ENCODE data around the gene NECTIN1. TPM values are rescaled to one million over a fixed set of nuclear protein-coding genes. Genes with fewer than 3 reads are reported as not detected.
A peak's percentile ranks its signal among the peaks of the same experiment; 100 is the strongest.

The NECTIN1 gene
- total RNA-seq, 1 donor from 2014 or later, result 19.5 TPM

DNA sequence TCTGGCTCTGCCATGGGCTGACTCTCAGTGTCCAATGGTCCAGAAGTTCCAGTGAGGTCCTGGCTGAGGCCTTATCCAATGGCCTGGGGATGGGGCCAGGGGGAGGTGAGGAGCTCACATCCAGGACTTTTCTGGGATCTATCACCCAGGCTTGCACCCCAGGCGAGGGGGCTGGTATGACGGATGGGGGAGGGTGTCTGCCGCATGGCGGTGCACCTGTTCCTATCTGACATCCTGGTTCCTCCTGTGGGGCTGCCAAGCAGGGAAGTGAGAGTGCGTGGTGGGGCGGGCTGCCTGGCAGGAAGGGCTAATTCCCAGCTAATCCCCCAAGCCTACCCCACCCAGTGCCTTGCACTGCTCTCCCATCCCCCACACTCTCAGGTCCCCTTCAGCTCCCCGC, 102.1 kb downstream of the NECTIN1 start:
- Histone ChIP-seq H4K20me1 (ENCODE audit: low read depth) (no peaks in the 10 kb centered on the region), H3K36me3 (no peaks in the 10 kb centered on the region), H3K27ac (no peak overlapping the region), H3K79me2 (ENCODE audit: low read depth) (no peaks in the 10 kb centered on the region), H3K4me3 (no peak overlapping the region), H2AFZ (replicated peaks) (no peak overlapping the region), H3K9me3 (ENCODE audit: low read depth) (no peaks in the 10 kb centered on the region), H3K4me1 (peaks cover 40% of the 10 kb centered on the region), H3F3A (ENCODE audit: low read depth) (peaks cover 8% of the 10 kb centered on the region), H3K27me3 (no peaks in the 10 kb centered on the region), H3K9ac (no peak overlapping the region), H3K4me2 (peak overlapping the region; percentile 44)
- H3K4me1 Mint-ChIP-seq, result peaks cover 68% of the 10 kb centered on the region
- peak; percentile 60 for DNase-seq (ENCODE audit: low spot score)
- no peaks in the 10 kb centered on the region for H3K36me3 Mint-ChIP-seq
- H3K27ac Mint-ChIP-seq, result no peak overlapping the region
- H3K27me3 Mint-ChIP-seq (ENCODE audit: insufficient read depth, low read depth), result peaks cover 13% of the 10 kb centered on the region
- H3K4me3 Mint-ChIP-seq, result no peak overlapping the region
- TF ChIP-seq EZH2phosphoT487 (IDR thresholded peaks at IDR 0.05), result no peak
- TF ChIP-seq, protein P1, sequence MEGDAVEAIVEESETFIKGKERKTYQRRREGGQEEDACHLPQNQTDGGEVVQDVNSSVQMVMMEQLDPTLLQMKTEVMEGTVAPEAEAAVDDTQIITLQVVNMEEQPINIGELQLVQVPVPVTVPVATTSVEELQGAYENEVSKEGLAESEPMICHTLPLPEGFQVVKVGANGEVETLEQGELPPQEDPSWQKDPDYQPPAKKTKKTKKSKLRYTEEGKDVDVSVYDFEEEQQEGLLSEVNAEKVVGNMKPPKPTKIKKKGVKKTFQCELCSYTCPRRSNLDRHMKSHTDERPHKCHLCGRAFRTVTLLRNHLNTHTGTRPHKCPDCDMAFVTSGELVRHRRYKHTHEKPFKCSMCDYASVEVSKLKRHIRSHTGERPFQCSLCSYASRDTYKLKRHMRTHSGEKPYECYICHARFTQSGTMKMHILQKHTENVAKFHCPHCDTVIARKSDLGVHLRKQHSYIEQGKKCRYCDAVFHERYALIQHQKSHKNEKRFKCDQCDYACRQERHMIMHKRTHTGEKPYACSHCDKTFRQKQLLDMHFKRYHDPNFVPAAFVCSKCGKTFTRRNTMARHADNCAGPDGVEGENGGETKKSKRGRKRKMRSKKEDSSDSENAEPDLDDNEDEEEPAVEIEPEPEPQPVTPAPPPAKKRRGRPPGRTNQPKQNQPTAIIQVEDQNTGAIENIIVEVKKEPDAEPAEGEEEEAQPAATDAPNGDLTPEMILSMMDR (IDR thresholded peaks at IDR 0.05), result no peak
- TF ChIP-seq EZH2 (IDR thresholded peaks at IDR 0.05), result no peak
- H3K9me3 Mint-ChIP-seq, result peaks cover 3% of the 10 kb centered on the region

DNA sequence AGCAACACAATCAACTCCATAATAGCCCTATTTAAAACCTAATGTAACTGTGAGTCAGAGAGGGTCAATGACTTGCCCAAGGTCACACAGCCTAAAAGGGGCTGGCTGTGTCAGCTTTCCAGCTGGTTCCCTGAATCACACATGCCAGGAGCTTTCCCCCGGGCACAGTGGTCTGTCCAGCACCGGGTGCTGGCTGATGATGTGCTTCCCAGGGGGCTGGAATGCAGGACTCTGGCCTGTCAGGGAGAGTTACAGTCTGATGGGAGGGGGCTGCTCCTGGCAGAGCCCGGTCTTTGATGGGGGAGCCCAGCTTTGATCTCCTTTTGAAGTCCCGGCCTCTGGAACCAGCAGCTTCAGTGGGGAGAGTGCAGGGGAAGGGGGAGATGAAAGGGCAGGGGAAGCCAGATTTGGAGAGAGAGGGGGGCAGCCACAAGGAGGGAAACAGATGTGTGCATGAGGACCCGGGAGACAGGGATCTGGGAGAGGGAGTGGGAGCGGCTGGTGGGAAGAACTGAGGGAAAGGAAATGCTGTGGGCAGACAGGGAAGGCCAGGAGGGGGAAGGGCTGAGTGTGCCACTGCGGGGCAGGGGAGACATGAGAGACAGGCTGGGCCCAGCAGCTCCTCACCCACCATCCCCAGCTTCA, 102.7 kb downstream of the NECTIN1 start:
- peaks cover 8% of the 10 kb centered on the region for H3F3A ChIP-seq (ENCODE audit: low read depth)
- H3K36me3 ChIP-seq, result no peaks in the 10 kb centered on the region
- H2AFZ ChIP-seq (replicated peaks), result no peak overlapping the region
- Mint-ChIP-seq H3K36me3 (no peaks in the 10 kb centered on the region), H3K4me3 (no peak overlapping the region), H3K9me3 (no peaks in the 10 kb centered on the region), H3K27ac (peak overlapping the region; percentile 88), H3K4me1 (peaks cover 68% of the 10 kb centered on the region), H3K27me3 (ENCODE audit: insufficient read depth, low read depth) (peaks cover 13% of the 10 kb centered on the region)
- H3K4me3 ChIP-seq, result no peak overlapping the region
- H3K9ac ChIP-seq, result no peak overlapping the region
- H3K79me2 ChIP-seq (ENCODE audit: low read depth), result no peaks in the 10 kb centered on the region
- no peaks in the 10 kb centered on the region for H4K20me1 ChIP-seq (ENCODE audit: low read depth)
- no peak for DNase-seq (ENCODE audit: low spot score)
- no peaks in the 10 kb centered on the region for H3K27me3 ChIP-seq
- H3K4me1 ChIP-seq, result peaks cover 40% of the 10 kb centered on the region
- H3K4me2 ChIP-seq, result peak overlapping the region; percentile 44
- no peaks in the 10 kb centered on the region for H3K9me3 ChIP-seq (ENCODE audit: low read depth)
- TF ChIP-seq EZH2phosphoT487 (IDR thresholded peaks at IDR 0.05) (no peak), EZH2 (IDR thresholded peaks at IDR 0.05) (no peak)
- TF ChIP-seq, protein P1 (IDR thresholded peaks at IDR 0.05), result no peak
- no peak overlapping the region for H3K27ac ChIP-seq

DNA sequence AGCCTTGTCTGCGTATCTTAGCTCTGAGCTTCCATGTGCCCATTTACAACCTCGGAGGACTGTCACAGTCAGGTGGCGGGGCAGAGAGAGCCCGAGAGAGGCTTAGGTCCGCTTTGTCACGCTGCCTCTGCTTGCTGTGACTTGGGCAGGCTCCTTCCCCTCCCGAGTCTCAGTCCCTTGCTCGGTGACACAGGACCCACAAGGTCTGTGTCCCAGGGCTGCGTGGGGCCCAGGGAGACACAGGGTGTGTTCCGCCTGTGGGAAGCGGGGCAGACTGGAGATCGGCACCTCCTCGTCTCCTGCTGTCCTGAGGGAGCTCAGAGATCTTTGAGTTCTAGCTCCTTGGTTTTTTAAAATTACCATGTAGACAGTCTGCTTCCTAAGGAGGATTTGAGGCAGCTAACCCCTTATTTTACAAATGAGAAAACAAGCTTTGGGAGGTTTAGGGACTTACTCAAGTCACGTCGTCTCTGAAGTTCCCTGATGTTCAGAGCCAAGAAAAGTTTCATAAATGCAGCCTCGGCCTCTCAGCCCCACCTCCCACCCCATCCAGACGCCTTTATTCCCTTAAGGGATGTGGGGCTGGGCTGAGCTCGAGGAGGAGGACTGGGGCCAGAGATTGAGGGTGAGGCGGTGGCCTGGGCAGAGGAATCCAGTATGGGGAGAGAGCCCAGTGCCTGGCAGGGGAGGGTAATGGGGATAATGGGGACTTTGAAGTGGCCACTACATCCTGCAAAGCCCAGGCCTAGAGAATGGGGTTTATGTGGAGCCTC, 103.6 kb downstream of the NECTIN1 start:
- TF ChIP-seq, protein P1 (IDR thresholded peaks at IDR 0.05), result no peak
- TF ChIP-seq EZH2phosphoT487 (IDR thresholded peaks at IDR 0.05) (no peak), EZH2 (IDR thresholded peaks at IDR 0.05) (no peak)
- peak overlapping the region; percentile 8 for H3K4me2 ChIP-seq
- H3F3A ChIP-seq (ENCODE audit: low read depth), result peaks cover 8% of the 10 kb centered on the region
- no peaks in the 10 kb centered on the region for H3K79me2 ChIP-seq (ENCODE audit: low read depth)
- Mint-ChIP-seq H3K27ac (peak overlapping the region; percentile 88), H3K36me3 (no peaks in the 10 kb centered on the region), H3K4me1 (peaks cover 66% of the 10 kb centered on the region), H3K4me3 (no peak overlapping the region), H3K9me3 (no peaks in the 10 kb centered on the region), H3K27me3 (ENCODE audit: insufficient read depth, low read depth) (peaks cover 13% of the 10 kb centered on the region)
- no peak overlapping the region for H2AFZ ChIP-seq (replicated peaks)
- no peak for DNase-seq (ENCODE audit: low spot score)
- H3K9me3 ChIP-seq (ENCODE audit: low read depth), result no peaks in the 10 kb centered on the region
- no peak overlapping the region for H3K27ac ChIP-seq
- H3K27me3 ChIP-seq, result no peaks in the 10 kb centered on the region
- peaks cover 40% of the 10 kb centered on the region for H3K4me1 ChIP-seq
- H3K9ac ChIP-seq, result no peak overlapping the region
- no peaks in the 10 kb centered on the region for H4K20me1 ChIP-seq (ENCODE audit: low read depth)
- no peak overlapping the region for H3K4me3 ChIP-seq
- no peaks in the 10 kb centered on the region for H3K36me3 ChIP-seq

Data from neural progenitor cell (in vitro differentiated cells).